Liver (tissue), 9 donors: ENCODE data around the gene SEC22A. TPM values are rescaled to one million over a fixed set of nuclear protein-coding genes. Genes with fewer than 3 reads are reported as not detected.

Source experiments
- DNase-seq: peaks from one replicate; pipeline ENCODE4 v3.0.0-alpha.2; 2017; ENCODE audit warnings: low spot score
- H3K27ac ChIP-seq, 2 donors: one replicate each; pipeline ENCODE4 v1.7.0; 2013; ENCODE audit warnings: inconsistent platforms in 2 of 2, low read length in 2 of 2, control low read depth in 1 of 2, low read depth in 1 of 2, mild to moderate bottlenecking in 1 of 2
- H3K27me3 ChIP-seq, 4 donors: one replicate each; pipeline versions ENCODE4 v1.6.1 to v1.7.0; 2013; ENCODE audit warnings: low read length in 3 of 4, inconsistent platforms in 1 of 4, mild to moderate bottlenecking in 1 of 4, moderate library complexity in 1 of 4; ENCODE audit not compliant: control insufficient read depth in 4 of 4, insufficient read depth in 4 of 4
- H3K36me3 ChIP-seq, 4 donors: one replicate each; pipeline versions ENCODE4 v1.6.1 to v1.7.0; 2013; ENCODE audit warnings: low read length in 3 of 4, mild to moderate bottlenecking in 3 of 4, low read depth in 1 of 4, moderate library complexity in 1 of 4; ENCODE audit not compliant: control insufficient read depth in 4 of 4, insufficient read depth in 3 of 4
- H3K4me1 ChIP-seq, 4 donors: one replicate each; pipeline versions ENCODE4 v1.6.1 to v1.7.0; 2013; ENCODE audit warnings: low read length in 3 of 4, mild to moderate bottlenecking in 3 of 4, moderate library complexity in 1 of 4; ENCODE audit not compliant: control insufficient read depth in 4 of 4, insufficient read depth in 4 of 4
- H3K4me3 ChIP-seq, 3 donors: one replicate each; pipeline versions ENCODE4 v1.6.1 to v1.7.0; 2013; ENCODE audit warnings: low read length in 3 of 3, control low read depth in 1 of 3, low read depth in 1 of 3, mild to moderate bottlenecking in 1 of 3
- H3K9ac ChIP-seq, 2 donors: one replicate each; pipeline ENCODE4 v1.7.0; 2013; ENCODE audit warnings: low read length in 2 of 2, mild to moderate bottlenecking in 2 of 2, moderate library complexity in 2 of 2, control low read depth in 1 of 2, low read depth in 1 of 2
- H3K9me3 ChIP-seq, 4 donors: one replicate each; pipeline versions ENCODE4 v1.6.1 to v1.7.0; 2013; ENCODE audit warnings: low read length in 3 of 4; ENCODE audit not compliant: control insufficient read depth in 4 of 4
- EGR1 ChIP-seq, 2 donors: IDR thresholded peaks; 2 replicates each; pipeline ENCODE4 v1.6.1; 2016 to 2018; ENCODE audit warnings: antibody characterized with exemption in 2 of 2, low read depth in 2 of 2
- FOXA1 ChIP-seq: IDR thresholded peaks from 2 replicates; pipeline ENCODE4 v1.6.1; 2016; ENCODE audit warnings: antibody characterized with exemption
- FOXA2 ChIP-seq: IDR thresholded peaks from 2 replicates; pipeline ENCODE4 v1.6.1; 2016; ENCODE audit warnings: antibody characterized with exemption
- GABPA ChIP-seq, 2 donors: IDR thresholded peaks in 1 of 2; conservative IDR thresholded peaks in 1 of 2; 2 replicates each; pipeline ENCODE4 v1.6.1; 2016; ENCODE audit warnings: antibody characterized with exemption in 2 of 2, mild to moderate bottlenecking in 1 of 2, moderate library complexity in 1 of 2
- HNF4G ChIP-seq: IDR thresholded peaks from 2 replicates; pipeline ENCODE4 v1.6.1; 2016; ENCODE audit warnings: antibody characterized with exemption
- JUND ChIP-seq, 2 donors: IDR thresholded peaks; 2 replicates each; pipeline ENCODE4 v1.6.1; 2016; ENCODE audit warnings: antibody characterized with exemption in 2 of 2
- MAX ChIP-seq: IDR thresholded peaks from 2 replicates; pipeline ENCODE4 v1.6.1; 2016; ENCODE audit warnings: antibody characterized with exemption
- NR2F2 ChIP-seq: IDR thresholded peaks from 2 replicates; pipeline ENCODE4 v1.6.1; 2016; ENCODE audit warnings: antibody characterized with exemption
- RAD21 ChIP-seq, 2 donors: IDR thresholded peaks; 2 replicates each; pipeline ENCODE4 v1.6.1; 2016; ENCODE audit warnings: antibody characterized with exemption in 2 of 2, mild to moderate bottlenecking in 2 of 2
- REST ChIP-seq: IDR thresholded peaks from 2 replicates; pipeline ENCODE4 v1.6.1; 2016; ENCODE audit warnings: antibody characterized with exemption, mild to moderate bottlenecking
- RXRA ChIP-seq, 2 donors: IDR thresholded peaks; 2 replicates each; pipeline ENCODE4 v1.6.1; 2017 to 2018; ENCODE audit warnings: antibody characterized with exemption in 2 of 2, mild to moderate bottlenecking in 1 of 2
- SP1 ChIP-seq: IDR thresholded peaks from 2 replicates; pipeline ENCODE4 v1.6.1; 2018; ENCODE audit warnings: antibody characterized with exemption, mild to moderate bottlenecking
- TAF1 ChIP-seq: conservative IDR thresholded peaks from 2 replicates; pipeline ENCODE4 v1.6.1; 2016; ENCODE audit warnings: antibody characterized with exemption, mild to moderate bottlenecking
- YY1 ChIP-seq: IDR thresholded peaks from 2 replicates; pipeline ENCODE4 v1.6.1; 2016; ENCODE audit warnings: antibody characterized with exemption, mild to moderate bottlenecking
- WGBS: extraction: QIAGEN DNeasy Blood & Tissue Kit; methylation state at CpG from one replicate; pipeline ENCODE4 v1.1.7; 2013; 5-methylcytosine and 5-hydroxymethylcytosine counted together
- polyA plus RNA-seq, 2 donors: library from polyadenylated mRNA; stranded (reverse) in 1 of 2; unstranded in 1 of 2; fragments of 200-250 nt in 1 of 2; fragments of >200 nt in 1 of 2; fragmentation: Nextera tagmentation in 1 of 2; extraction: Ambion mirVana in 1 of 2; gene quantifications; one replicate each; pipeline versions ENCODE4 v1.2.1 to v1.2.3, GENCODE V29; 2013 to 2015
- total RNA-seq, 2 donors: library from RNA; depleted of rRNA; stranded (reverse); fragments of >200 nt; gene quantifications; one replicate each; pipeline ENCODE4 v1.2.3, GENCODE V29; 2014
- donor health status: healthy.
- donor health status: healthy.
- donor health status: healthy.
- donor health status: healthy.
- donor health status: healthy.

Gene SEC22A
- total and polyA plus RNA-seq, 4 donors: 9.7 to 21.7 (median 16.1) TPM

- H3K4me1 ChIP-seq: no peaks in the 10 kb centered on the region
- DNase-seq: no peak
- H3K36me3 ChIP-seq: no peaks in the 10 kb centered on the region
- 94% methylated on average over 13 of the region's 13 CpGs for WGBS
- no peak overlapping the region for H3K9ac ChIP-seq
- no peak overlapping the region for H3K27ac ChIP-seq
- H3K27me3 ChIP-seq: no peaks in the 10 kb centered on the region
- no peak for TF ChIP-seq SP1
- no peak for TF ChIP-seq RAD21 (IDR thresholded peaks at IDR 0.05)
- no peak for TF ChIP-seq FOXA2
- no peak for TF ChIP-seq HNF4G
- TF ChIP-seq REST: no peak
- TF ChIP-seq EGR1 (IDR thresholded peaks at IDR 0.05; ENCODE audit: low read depth in 2 of 2): no peak
- TF ChIP-seq NR2F2: no peak
- TF ChIP-seq JUND (IDR thresholded peaks at IDR 0.05): no peak
- no peak for TF ChIP-seq RXRA (IDR thresholded peaks at IDR 0.05)
- TF ChIP-seq FOXA1: no peak
- H3K4me3 ChIP-seq: no peak overlapping the region
- H3K9me3 ChIP-seq: no peaks in the 10 kb centered on the region
Observed at GRCh38 chr3:123290107-123290930, 88.6 kb downstream of the SEC22A start.

- no peaks in the 10 kb centered on the region for H3K27me3 ChIP-seq
- no peak overlapping the region for H3K9ac ChIP-seq
- 90% methylated on average over 23 of the region's 23 CpGs for WGBS
- DNase-seq: no peak
- H3K4me3 ChIP-seq: no peak overlapping the region
- H3K9me3 ChIP-seq: no peaks in the 10 kb centered on the region
- H3K4me1 ChIP-seq: no peaks in the 10 kb centered on the region
- no peaks in the 10 kb centered on the region for H3K36me3 ChIP-seq
- H3K27ac ChIP-seq: no peak overlapping the region
- TF ChIP-seq JUND (IDR thresholded peaks at IDR 0.05): no peak
- no peak for TF ChIP-seq RXRA (IDR thresholded peaks at IDR 0.05)
- no peak for TF ChIP-seq NR2F2
- TF ChIP-seq SP1: no peak
Observed at GRCh38 chr3:123290962-123291361, 89.2 kb downstream of the SEC22A start.

- H3K9ac ChIP-seq: no peak overlapping the region
- TF ChIP-seq TAF1: no peak
- no peak for TF ChIP-seq JUND (IDR thresholded peaks at IDR 0.05)
- no peak for TF ChIP-seq NR2F2
- TF ChIP-seq RXRA (IDR thresholded peaks at IDR 0.05): no peak
- TF ChIP-seq MAX: no peak
- TF ChIP-seq SP1: no peak
- TF ChIP-seq EGR1 (IDR thresholded peaks at IDR 0.05; ENCODE audit: low read depth in 2 of 2): no peak
- no peak for TF ChIP-seq YY1
- no peak for TF ChIP-seq GABPA (IDR thresholded peaks at IDR 0.05 in 1 of 2, conservative IDR thresholded peaks at IDR 0.05 in 1 of 2)
- no peak for TF ChIP-seq REST
- no peak for TF ChIP-seq FOXA1
Observed at GRCh38 chr3:123291404-123291803, 89.7 kb downstream of the SEC22A start.

More at GRCh38 chr3:123291404-123291803, 89.7 kb downstream of the SEC22A start:
- DNase-seq: no peak
- Histone ChIP-seq H3K4me3 (no peak overlapping the region), H3K36me3 (no peaks in the 10 kb centered on the region), H3K4me1 (no peaks in the 10 kb centered on the region), H3K27ac (no peak overlapping the region), H3K27me3 (no peaks in the 10 kb centered on the region), H3K9me3 (no peaks in the 10 kb centered on the region)
- 91% methylated on average over 7 of the region's 7 CpGs for WGBS
